ENCODE data around the gene PTGFRN.

The PTGFRN gene

DNA sequence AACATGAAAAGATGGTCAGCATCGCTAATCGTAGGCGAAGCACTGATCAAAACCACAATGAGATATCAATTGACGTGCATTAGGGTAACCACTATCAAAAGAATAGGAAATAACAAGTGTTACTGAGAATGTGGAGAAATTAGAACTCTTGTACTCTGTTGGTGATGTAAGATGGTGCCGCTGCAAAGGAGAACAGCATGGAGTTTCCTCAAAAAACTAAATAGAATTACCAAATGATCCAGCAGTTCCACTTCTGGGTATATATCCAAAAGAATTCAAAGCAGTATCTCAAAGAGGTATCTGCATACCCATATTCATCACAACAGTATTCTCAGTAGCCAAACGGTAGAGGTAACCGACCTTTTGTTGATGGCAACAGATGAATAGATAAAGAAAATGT, 83.6 kb downstream of the PTGFRN start:
- no peak for DNase-seq
- Histone ChIP-seq H3K4me1 (no peaks in the 10 kb centered on the region), H3K9me3 (no peaks in the 10 kb centered on the region), H3K4me3 (no peak overlapping the region), H3K27me3 (no peaks in the 10 kb centered on the region), H3K27ac (no peak overlapping the region), H3K36me3 (no peaks in the 10 kb centered on the region)
- no peak for TF ChIP-seq CTCF (IDR thresholded peaks at IDR 0.05)
- intact Hi-C loops (cut with DNase I; ENCODE audit: low total_unique reads): no loop called here

DNA sequence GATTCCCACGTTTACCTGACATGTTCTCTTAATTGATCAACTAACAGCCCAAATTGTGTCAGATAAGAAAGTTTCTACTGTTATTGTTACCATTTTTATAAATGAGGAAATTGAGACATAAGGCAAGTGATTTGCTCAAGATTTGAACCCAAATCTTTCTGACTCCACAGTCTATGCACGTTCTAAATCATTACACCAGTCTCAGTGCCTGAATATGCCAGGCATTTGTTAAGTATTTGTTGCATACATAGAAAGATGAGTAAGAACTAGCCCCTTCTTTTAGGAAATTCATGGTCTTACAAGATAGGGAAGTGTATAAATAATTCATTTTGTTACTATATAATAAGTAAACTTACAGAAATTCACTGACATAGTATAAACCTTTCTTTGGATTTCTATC, 84.7 kb downstream of the PTGFRN start:
- no peak for DNase-seq
- Histone ChIP-seq H3K36me3 (no peaks in the 10 kb centered on the region), H3K27ac (no peak overlapping the region), H3K4me1 (no peaks in the 10 kb centered on the region), H3K9me3 (no peaks in the 10 kb centered on the region), H3K27me3 (no peaks in the 10 kb centered on the region), H3K4me3 (no peak overlapping the region)
- intact Hi-C loops (cut with DNase I; ENCODE audit: low total_unique reads): no loop called here
- no peak for TF ChIP-seq CTCF (IDR thresholded peaks at IDR 0.05)

DNA sequence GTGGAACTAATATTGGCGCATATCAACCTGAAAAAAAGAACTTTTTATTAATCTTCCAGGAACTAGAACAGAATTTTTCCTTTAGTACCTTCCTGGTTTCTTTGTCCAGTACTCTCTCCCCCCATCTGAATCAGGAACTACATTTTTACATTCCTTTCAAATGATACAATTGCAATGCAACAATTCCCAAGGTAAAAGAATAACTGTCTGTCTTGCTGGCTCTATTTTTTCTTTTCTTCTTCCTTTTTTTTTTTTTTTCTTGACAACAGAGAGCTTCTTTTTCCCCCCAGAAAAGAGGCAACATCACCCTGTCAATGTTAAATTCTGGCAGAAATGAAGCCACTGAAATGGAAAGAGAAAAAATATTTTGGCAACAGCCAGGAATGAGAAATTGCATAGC, 87.3 kb downstream of the PTGFRN start:
- intact Hi-C loops (cut with DNase I; ENCODE audit: low total_unique reads): no loop called here
- no peak for DNase-seq
- H3K9me3 ChIP-seq: no peaks in the 10 kb centered on the region
- H3K36me3 ChIP-seq: no peaks in the 10 kb centered on the region
- no peaks in the 10 kb centered on the region for H3K4me1 ChIP-seq
- no peaks in the 10 kb centered on the region for H3K27me3 ChIP-seq
- H3K27ac ChIP-seq: no peak overlapping the region
- H3K4me3 ChIP-seq: no peak overlapping the region
- TF ChIP-seq CTCF (IDR thresholded peaks at IDR 0.05): no peak

GRCh38 chr1:116997636-116998035, 87.9 kb downstream of the PTGFRN start:
- Histone ChIP-seq H3K4me1 (no peaks in the 10 kb centered on the region), H3K27ac (no peak overlapping the region), H3K27me3 (no peaks in the 10 kb centered on the region), H3K36me3 (no peaks in the 10 kb centered on the region), H3K9me3 (no peaks in the 10 kb centered on the region), H3K4me3 (no peak overlapping the region)
- DNase-seq: no peak
- intact Hi-C loops (cut with DNase I; ENCODE audit: low total_unique reads): no loop called here
- TF ChIP-seq CTCF (IDR thresholded peaks at IDR 0.05): no peak

DNA sequence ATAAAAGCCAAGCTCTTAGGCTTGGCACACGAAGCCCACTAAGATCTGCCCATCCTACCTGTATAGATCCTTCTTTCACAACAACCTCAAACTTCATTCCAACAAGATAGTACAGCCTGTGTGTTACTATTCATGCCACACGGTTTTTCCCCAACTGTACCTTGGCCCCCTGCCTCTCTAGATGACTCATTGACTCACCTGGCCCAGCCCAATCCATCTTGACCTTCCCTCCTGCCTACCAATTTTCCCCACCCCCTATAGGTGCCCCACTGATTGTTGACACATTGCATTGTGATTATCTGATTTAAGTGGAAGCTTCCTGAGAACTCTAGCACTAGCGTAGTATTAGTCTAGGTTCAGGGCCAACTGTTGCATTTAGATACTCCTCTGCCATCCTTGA, 89.9 kb downstream of the PTGFRN start:
- intact Hi-C loops (cut with DNase I; ENCODE audit: low total_unique reads): no loop called here
- H3K4me1 ChIP-seq: no peaks in the 10 kb centered on the region
- no peak for DNase-seq
- H3K9me3 ChIP-seq: no peaks in the 10 kb centered on the region
- H3K4me3 ChIP-seq: no peak overlapping the region
- H3K36me3 ChIP-seq: no peaks in the 10 kb centered on the region
- H3K27ac ChIP-seq: no peak overlapping the region
- no peaks in the 10 kb centered on the region for H3K27me3 ChIP-seq
- TF ChIP-seq CTCF (IDR thresholded peaks at IDR 0.05): no peak

DNA sequence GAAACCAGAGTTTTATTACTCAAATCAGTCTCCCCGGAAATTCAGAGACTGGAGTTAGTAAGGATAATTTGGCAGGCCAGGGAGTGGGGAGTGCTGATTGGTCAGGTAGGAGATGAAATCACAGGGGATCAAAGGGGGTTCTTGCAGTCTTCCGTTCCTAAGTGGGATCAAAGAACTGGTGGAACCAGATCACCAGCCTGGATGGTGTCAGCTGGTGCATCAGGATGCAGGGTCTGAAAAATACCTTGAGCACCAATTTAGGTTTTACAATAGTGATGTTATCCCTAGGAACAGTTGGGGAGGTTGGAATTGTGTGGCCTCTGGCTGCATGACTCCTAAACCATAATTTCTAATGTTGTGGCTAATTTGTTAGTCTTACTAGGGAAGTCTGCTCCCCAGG, 90.4 kb downstream of the PTGFRN start:
- TF ChIP-seq CTCF (IDR thresholded peaks at IDR 0.05): no peak
- H3K4me1 ChIP-seq: no peaks in the 10 kb centered on the region
- DNase-seq: no peak
- no peaks in the 10 kb centered on the region for H3K27me3 ChIP-seq
- H3K9me3 ChIP-seq: no peaks in the 10 kb centered on the region
- no peaks in the 10 kb centered on the region for H3K36me3 ChIP-seq
- H3K27ac ChIP-seq: no peak overlapping the region
- intact Hi-C loops (cut with DNase I; ENCODE audit: low total_unique reads): no loop called here
- H3K4me3 ChIP-seq: no peak overlapping the region

Measured in tibial artery (tissue), 4 donors.